ENCODE measurements around the gene SLC25A23. TPM values are rescaled to one million over a fixed set of nuclear protein-coding genes. Genes with fewer than 3 reads are reported as not detected.
"Not testable (repeated sequence)": the region's sequence is repeated elsewhere in the genome, so short reads cannot be mapped to it uniquely, and the experiment has no call there.

SLC25A23 gene
- polyA plus RNA-seq, 3 donors, result 63.5 to 77.5 (median 70.3) TPM

- no peak for DNase-seq (ENCODE audit: extremely low read depth in 1 of 11, low read depth in 9 of 11, low spot score in 4 of 11)
These were observed 43.9 kb downstream of the SLC25A23 start for GRCh38 chr19:6415591-6416190.

GRCh38 chr19:6414793-6415590, 44.6 kb downstream of the SLC25A23 start:
- DNase-seq (ENCODE audit: extremely low read depth in 1 of 11, low read depth in 9 of 11, low spot score in 4 of 11), result no peak

GRCh38 chr19:6413721-6414643, 45.6 kb downstream of the SLC25A23 start:
- no peak for DNase-seq (ENCODE audit: extremely low read depth in 1 of 11, low read depth in 9 of 11, low spot score in 4 of 11)

- no peak for DNase-seq (ENCODE audit: extremely low read depth in 1 of 11, low read depth in 9 of 11, low spot score in 4 of 11)
These were observed 46.3 kb downstream of the SLC25A23 start for GRCh38 chr19:6413291-6413690.

GRCh38 chr19:6412447-6413091, 47.0 kb downstream of the SLC25A23 start:
- DNase-seq (ENCODE audit: extremely low read depth in 1 of 11, low read depth in 9 of 11, low spot score in 4 of 11), result no peak

- DNase-seq (ENCODE audit: extremely low read depth in 1 of 11, low read depth in 9 of 11, low spot score in 4 of 11), result no peak
These were observed 47.5 kb downstream of the SLC25A23 start for GRCh38 chr19:6412061-6412446.

- DNase-seq (ENCODE audit: extremely low read depth in 1 of 11, low read depth in 9 of 11, low spot score in 4 of 11), result no peak
These were observed 50.2 kb downstream of the SLC25A23 start for GRCh38 chr19:6409346-6409745.

GRCh38 chr19:6406401-6406800, 53.2 kb downstream of the SLC25A23 start:
- no peak for DNase-seq (ENCODE audit: extremely low read depth in 1 of 11, low read depth in 9 of 11, low spot score in 4 of 11)

- DNase-seq (ENCODE audit: extremely low read depth in 1 of 11, low read depth in 9 of 11, low spot score in 4 of 11), result peak in 3 of 11 donors; percentile 58 to 74 (median 68)
These were observed 56.6 kb downstream of the SLC25A23 start for GRCh38 chr19:6402837-6403608.

- no peak for DNase-seq (ENCODE audit: extremely low read depth in 1 of 11, low read depth in 9 of 11, low spot score in 4 of 11)
These were observed 57.5 kb downstream of the SLC25A23 start for GRCh38 chr19:6402058-6402457.

- DNase-seq (ENCODE audit: extremely low read depth in 1 of 11, low read depth in 9 of 11, low spot score in 4 of 11), result not testable (repeated sequence)
These were observed 59.3 kb downstream of the SLC25A23 start for GRCh38 chr19:6400062-6400944.

- no peak for DNase-seq (ENCODE audit: extremely low read depth in 1 of 11, low read depth in 9 of 11, low spot score in 4 of 11)
These were observed 63.3 kb downstream of the SLC25A23 start for GRCh38 chr19:6396305-6396704.

GRCh38 chr19:6394831-6395230, 64.8 kb downstream of the SLC25A23 start:
- no peak for DNase-seq (ENCODE audit: extremely low read depth in 1 of 11, low read depth in 9 of 11, low spot score in 4 of 11)

GRCh38 chr19:6393983-6394412, 65.6 kb downstream of the SLC25A23 start:
- DNase-seq (ENCODE audit: extremely low read depth in 1 of 11, low read depth in 9 of 11, low spot score in 4 of 11), result no peak

GRCh38 chr19:6393074-6393982, 66.3 kb downstream of the SLC25A23 start, which contains the start of gene GTF2F1:
Gene GTF2F1, minus strand, starts transcription at chr19:6393164. Its CDS starts 169 bp downstream, at chr19:6392995.
- peak; percentile 87 to 98 (median 95) for DNase-seq (ENCODE audit: extremely low read depth in 1 of 11, low read depth in 9 of 11, low spot score in 4 of 11)
